B cell (primary cell): ENCODE data around the gene DENND2A. TPM values are rescaled to one million over a fixed set of nuclear protein-coding genes. Genes with fewer than 3 reads are reported as not detected.

Experiments
- ATAC-seq: fragments of 200-7000 bp; cut with Tn5 transposase; one replicate; pipeline ENCODE4 v1.10.0; 2021; ENCODE audit warnings: low read depth, mild to moderate bottlenecking, moderate number of reproducible peaks, moderate library complexity
- CTCF ChIA-PET: fragments of 350-600 bp; sonication (Branson Sonifier 250); formaldehyde crosslinking; loops from one replicate; lab custom pipeline; 2021; ENCODE audit warnings: antibody characterized with exemption, inconsistent platforms; lab: Charles Lee
- POLR2A ChIA-PET: fragments of 350-600 bp; sonication (Branson Sonifier 250); formaldehyde crosslinking; loops from one replicate; lab custom pipeline; 2021; ENCODE audit warnings: antibody characterized with exemption; lab: Charles Lee
- DNase-seq: peaks from one replicate; pipeline ENCODE4 v3.0.0; 2013
- H2AFZ ChIP-seq: 2 replicates; pipeline ENCODE4 v1.6.1; 2012; ENCODE audit warnings: mild to moderate bottlenecking, low read depth, low read length; ENCODE audit not compliant: insufficient read depth, poor library complexity, severe bottlenecking
- H3K27ac ChIP-seq, 2 donors: 1 replicate in 1 of 2; 2 replicates in 1 of 2; pipeline ENCODE4 v1.5.1; 2012 to 2013; ENCODE audit warnings: low read length in 2 of 2, mild to moderate bottlenecking in 2 of 2, moderate library complexity in 1 of 2
- H3K27me3 ChIP-seq, 4 experiments: fragments of 200-600 bp in 1 of 4; sonication (generic) in 1 of 4; replicated peaks in 1 of 4; 1 replicate in 2 of 4; 2 replicates in 2 of 4; pipeline versions ENCODE4 v1.6.1 to v1.7.0; 2013 to 2016; ENCODE audit warnings: low read length in 3 of 4, mild to moderate bottlenecking in 2 of 4, mixed read lengths in 1 of 4, moderate library complexity in 1 of 4; ENCODE audit not compliant: insufficient read depth in 4 of 4, control insufficient read depth in 3 of 4; ENCODE audit errors: control extremely low read depth in 1 of 4
- H3K36me3 ChIP-seq, 2 experiments: replicated peaks in 1 of 2; 1 replicate in 1 of 2; 2 replicates in 1 of 2; pipeline versions ENCODE4 v1.6.1 to v1.7.1; 2013; ENCODE audit warnings: low read length in 1 of 2; ENCODE audit not compliant: insufficient read depth in 2 of 2, control insufficient read depth in 1 of 2; ENCODE audit errors: control extremely low read depth in 1 of 2, extremely low read depth in 1 of 2
- H3K4me1 ChIP-seq, 2 donors: fragments of 200-600 bp in 1 of 2; sonication (generic) in 1 of 2; 1 replicate in 1 of 2; 2 replicates in 1 of 2; pipeline versions ENCODE4 v1.5.1 to v1.6.1; 2013 to 2017; ENCODE audit warnings: low read length in 2 of 2; ENCODE audit not compliant: control insufficient read depth in 2 of 2, insufficient read depth in 2 of 2
- H3K4me2 ChIP-seq: replicated peaks from 2 replicates; pipeline ENCODE3; 2012; ENCODE audit warnings: mild to moderate bottlenecking, low read depth, low read length; ENCODE audit not compliant: poor library complexity, severe bottlenecking
- H3K4me3 ChIP-seq, 5 experiments: fragments of 200-600 bp in 1 of 5; sonication (generic) in 1 of 5; 1 replicate in 3 of 5; 2 replicates in 2 of 5; pipeline versions ENCODE4 v1.5.1 to v1.7.0; 2011 to 2016; ENCODE audit warnings: low read length in 4 of 5, mild to moderate bottlenecking in 4 of 5, low read depth in 2 of 5, control low read depth in 1 of 5, moderate library complexity in 1 of 5; ENCODE audit not compliant: insufficient read depth in 1 of 5; ENCODE audit errors: control extremely low read depth in 1 of 5, extremely low read depth in 1 of 5
- H3K79me2 ChIP-seq: fragments of 200-600 bp; sonication (generic); one replicate; pipeline ENCODE4 v1.6.0; 2016; ENCODE audit warnings: low read length; ENCODE audit not compliant: control insufficient read depth, insufficient read depth
- H3K9ac ChIP-seq: fragments of 200-600 bp; sonication (generic); 2 replicates; pipeline ENCODE4 v1.6.1; 2017; ENCODE audit warnings: mild to moderate bottlenecking, low read length, moderate library complexity
- H3K9me3 ChIP-seq, 3 donors: one replicate each; pipeline versions ENCODE4 v1.6.1 to v1.7.1; 2013; ENCODE audit warnings: low read length in 2 of 3; ENCODE audit not compliant: control insufficient read depth in 2 of 3, insufficient read depth in 1 of 3; ENCODE audit errors: control extremely low read depth in 1 of 3
- H4K20me1 ChIP-seq: 2 replicates; pipeline ENCODE4 v1.6.0; 2012; ENCODE audit warnings: mild to moderate bottlenecking, low read length; ENCODE audit not compliant: insufficient read depth, control insufficient read depth, poor library complexity, severe bottlenecking
- H3K27ac Mint-ChIP-seq: one replicate; pipeline ENCODE4 v1.8.0; 2021; ENCODE audit warnings: mixed read lengths
- H3K27me3 Mint-ChIP-seq: one replicate; pipeline ENCODE4 v1.8.0; 2021; ENCODE audit warnings: mixed read lengths
- H3K4me1 Mint-ChIP-seq: one replicate; pipeline ENCODE4 v1.8.0; 2021; ENCODE audit warnings: mixed read lengths
- H3K4me3 Mint-ChIP-seq: one replicate; pipeline ENCODE4 v1.8.0; 2021; ENCODE audit warnings: mixed read lengths
- H3K9me3 Mint-ChIP-seq: one replicate; pipeline ENCODE4 v1.8.0; 2022; ENCODE audit warnings: mixed read lengths; ENCODE audit not compliant: insufficient read depth
- CTCF ChIP-seq: fragments of 200-600 bp; IDR thresholded peaks from one replicate; pipeline ENCODE4 v1.8.0; 2022; ENCODE audit warnings: antibody characterized with exemption, mild to moderate bottlenecking
- EZH2 ChIP-seq: IDR thresholded peaks from 2 replicates; pipeline ENCODE4 v1.6.1; 2012; ENCODE audit warnings: borderline replicate concordance, low read depth, mild to moderate bottlenecking, moderate library complexity, low read length; ENCODE audit not compliant: insufficient read depth, poor library complexity, severe bottlenecking
- WGBS: methylation state at CpG from one replicate; pipeline ENCODE4 v1.1.5; 2013; ENCODE audit warnings: missing lambda C conversion rate; ENCODE audit not compliant: insufficient coverage; 5-methylcytosine and 5-hydroxymethylcytosine counted together
- intact Hi-C: fragments of 100-400 bp; cut with micrococcal nuclease; formaldehyde crosslinking; loops from one replicate; pipeline ENCODE4 v1.10.0; 2022
- polyA plus RNA-seq: library from polyadenylated mRNA; depleted of rRNA; stranded (reverse); fragments of >200 nt; gene quantifications from 2 replicates; pipeline ENCODE4 v1.2.3, GENCODE V29; 2012
- total RNA-seq, 2 donors: library from RNA; stranded (reverse); fragments of 120-200 nt in 1 of 2; gene quantifications; 1 replicate in 1 of 2; 2 replicates in 1 of 2; pipeline versions ENCODE4 v1.2.3 to v1.2.4, GENCODE V29; 2013 to 2022

Gene DENND2A
- total and polyA plus RNA-seq, 2 donors (not counting 1 experiment from before 2014, with no cell fraction given), result 0.31 TPM; not detected in 1

GRCh38 chr7:140681766-140682165 is 41.2 kb upstream of the DENND2A start:
- no peak overlapping the region for H3K27ac Mint-ChIP-seq
- peaks cover 9 to 13% of the 10 kb centered on the region in 2 donors for H3K4me1 ChIP-seq
- no peak overlapping the region for H3K9ac ChIP-seq
- H3K4me3 ChIP-seq, result no peak overlapping the region
- H3K27me3 ChIP-seq, result no peaks in the 10 kb centered on the region
- no peak overlapping the region for H3K4me2 ChIP-seq
- H3K36me3 ChIP-seq, result peaks cover under 1 to 40% of the 10 kb centered on the region in 2 experiments
- DNase-seq, result no peak
- TF ChIP-seq EZH2 (no peak), CTCF (no peak)
- H3K79me2 ChIP-seq, result peaks cover 37% of the 10 kb centered on the region
- 100% methylated on average over 2 of the region's 3 CpGs for WGBS
- H4K20me1 ChIP-seq, result no peaks in the 10 kb centered on the region
- peaks cover 11% of the 10 kb centered on the region for H3K4me1 Mint-ChIP-seq
- intact Hi-C loops, result no loop called here
- no peak overlapping the region for H2AFZ ChIP-seq
- no peaks in the 10 kb centered on the region for H3K9me3 ChIP-seq
- no peak for ATAC-seq
- no peak overlapping the region for H3K4me3 Mint-ChIP-seq
- ChIA-PET POLR2A (no interaction called here), CTCF (no interaction called here)
- H3K27ac ChIP-seq, result no peak overlapping the region
- H3K9me3 Mint-ChIP-seq, result no peaks in the 10 kb centered on the region
- no peaks in the 10 kb centered on the region for H3K27me3 Mint-ChIP-seq

GRCh38 chr7:140680886-140681285 is 40.3 kb upstream of the DENND2A start:
- TF ChIP-seq EZH2, result no peak
- TF ChIP-seq CTCF, result no peak

More at GRCh38 chr7:140680886-140681285, 40.3 kb upstream of the DENND2A start:
- no peak overlapping the region for H3K9ac ChIP-seq
- POLR2A ChIA-PET, result no interaction called here
- no peaks in the 10 kb centered on the region for H3K9me3 Mint-ChIP-seq
- H3K4me1 Mint-ChIP-seq, result peaks cover 20% of the 10 kb centered on the region
- H3K27ac Mint-ChIP-seq, result no peak overlapping the region
- no peaks in the 10 kb centered on the region for H3K27me3 Mint-ChIP-seq
- H3K27ac ChIP-seq, result no peak overlapping the region
- ATAC-seq (no peak), DNase-seq (no peak)
- 91% methylated on average over 7 of the region's 7 CpGs for WGBS
- H3K4me3 Mint-ChIP-seq, result no peak overlapping the region
- CTCF ChIA-PET, result interaction anchor here (0.7 to 1.1 kb wide), 2 partner anchors 13 to 27 kb away, joined by 3 to 5 read pairs; no protein-coding TSS in a partner anchor
- no peak overlapping the region for H2AFZ ChIP-seq
- H3K9me3 ChIP-seq, result no peaks in the 10 kb centered on the region
- no peaks in the 10 kb centered on the region for H4K20me1 ChIP-seq
- no peaks in the 10 kb centered on the region for H3K27me3 ChIP-seq
- no peak overlapping the region for H3K4me3 ChIP-seq
- peaks cover 17 to 21% of the 10 kb centered on the region in 2 donors for H3K4me1 ChIP-seq
- intact Hi-C loops, result no loop called here
- no peak overlapping the region for H3K4me2 ChIP-seq
- peaks cover 0 to 37% of the 10 kb centered on the region in 2 experiments for H3K36me3 ChIP-seq
- H3K79me2 ChIP-seq, result peaks cover 40% of the 10 kb centered on the region
